ENCODE data around the gene USP17L30.

The USP17L30 gene

GRCh38 chr4:9409793-9410192, 46.9 kb downstream of the USP17L30 start:
- no peak overlapping the region for H3K27ac ChIP-seq
- TF ChIP-seq ZFX (IDR thresholded peaks at IDR 0.05) (no peak), CTCF (conservative IDR thresholded peaks at IDR 0.05) (no peak)
